ENCODE measurements around the gene PFDN6. TPM values are rescaled to one million over a fixed set of nuclear protein-coding genes. Genes with fewer than 3 reads are reported as not detected.

PFDN6 gene
- total and polyA plus RNA-seq, 9 of the 15 experiments (the other 6 are each of a cell fraction or from before 2014, with no cell fraction given) = 6.8 to 475 (median 216) TPM

DNA sequence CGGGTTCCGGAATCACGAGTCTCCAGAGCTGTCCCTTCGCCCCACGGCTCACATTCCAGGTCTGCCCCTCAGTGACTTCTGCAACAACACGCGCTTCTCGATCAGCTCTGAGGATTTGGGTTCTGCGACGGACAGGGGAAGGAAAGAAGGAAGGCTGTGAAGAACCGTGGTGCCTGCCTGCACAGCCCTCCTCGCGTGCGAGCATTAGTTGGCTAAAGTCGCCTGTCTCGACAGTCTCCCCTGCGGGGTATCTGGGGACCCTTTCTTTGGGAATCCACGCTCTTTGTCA, 40.8 kb upstream of the PFDN6 start (continued):
- TF ChIP-seq, protein P1, sequence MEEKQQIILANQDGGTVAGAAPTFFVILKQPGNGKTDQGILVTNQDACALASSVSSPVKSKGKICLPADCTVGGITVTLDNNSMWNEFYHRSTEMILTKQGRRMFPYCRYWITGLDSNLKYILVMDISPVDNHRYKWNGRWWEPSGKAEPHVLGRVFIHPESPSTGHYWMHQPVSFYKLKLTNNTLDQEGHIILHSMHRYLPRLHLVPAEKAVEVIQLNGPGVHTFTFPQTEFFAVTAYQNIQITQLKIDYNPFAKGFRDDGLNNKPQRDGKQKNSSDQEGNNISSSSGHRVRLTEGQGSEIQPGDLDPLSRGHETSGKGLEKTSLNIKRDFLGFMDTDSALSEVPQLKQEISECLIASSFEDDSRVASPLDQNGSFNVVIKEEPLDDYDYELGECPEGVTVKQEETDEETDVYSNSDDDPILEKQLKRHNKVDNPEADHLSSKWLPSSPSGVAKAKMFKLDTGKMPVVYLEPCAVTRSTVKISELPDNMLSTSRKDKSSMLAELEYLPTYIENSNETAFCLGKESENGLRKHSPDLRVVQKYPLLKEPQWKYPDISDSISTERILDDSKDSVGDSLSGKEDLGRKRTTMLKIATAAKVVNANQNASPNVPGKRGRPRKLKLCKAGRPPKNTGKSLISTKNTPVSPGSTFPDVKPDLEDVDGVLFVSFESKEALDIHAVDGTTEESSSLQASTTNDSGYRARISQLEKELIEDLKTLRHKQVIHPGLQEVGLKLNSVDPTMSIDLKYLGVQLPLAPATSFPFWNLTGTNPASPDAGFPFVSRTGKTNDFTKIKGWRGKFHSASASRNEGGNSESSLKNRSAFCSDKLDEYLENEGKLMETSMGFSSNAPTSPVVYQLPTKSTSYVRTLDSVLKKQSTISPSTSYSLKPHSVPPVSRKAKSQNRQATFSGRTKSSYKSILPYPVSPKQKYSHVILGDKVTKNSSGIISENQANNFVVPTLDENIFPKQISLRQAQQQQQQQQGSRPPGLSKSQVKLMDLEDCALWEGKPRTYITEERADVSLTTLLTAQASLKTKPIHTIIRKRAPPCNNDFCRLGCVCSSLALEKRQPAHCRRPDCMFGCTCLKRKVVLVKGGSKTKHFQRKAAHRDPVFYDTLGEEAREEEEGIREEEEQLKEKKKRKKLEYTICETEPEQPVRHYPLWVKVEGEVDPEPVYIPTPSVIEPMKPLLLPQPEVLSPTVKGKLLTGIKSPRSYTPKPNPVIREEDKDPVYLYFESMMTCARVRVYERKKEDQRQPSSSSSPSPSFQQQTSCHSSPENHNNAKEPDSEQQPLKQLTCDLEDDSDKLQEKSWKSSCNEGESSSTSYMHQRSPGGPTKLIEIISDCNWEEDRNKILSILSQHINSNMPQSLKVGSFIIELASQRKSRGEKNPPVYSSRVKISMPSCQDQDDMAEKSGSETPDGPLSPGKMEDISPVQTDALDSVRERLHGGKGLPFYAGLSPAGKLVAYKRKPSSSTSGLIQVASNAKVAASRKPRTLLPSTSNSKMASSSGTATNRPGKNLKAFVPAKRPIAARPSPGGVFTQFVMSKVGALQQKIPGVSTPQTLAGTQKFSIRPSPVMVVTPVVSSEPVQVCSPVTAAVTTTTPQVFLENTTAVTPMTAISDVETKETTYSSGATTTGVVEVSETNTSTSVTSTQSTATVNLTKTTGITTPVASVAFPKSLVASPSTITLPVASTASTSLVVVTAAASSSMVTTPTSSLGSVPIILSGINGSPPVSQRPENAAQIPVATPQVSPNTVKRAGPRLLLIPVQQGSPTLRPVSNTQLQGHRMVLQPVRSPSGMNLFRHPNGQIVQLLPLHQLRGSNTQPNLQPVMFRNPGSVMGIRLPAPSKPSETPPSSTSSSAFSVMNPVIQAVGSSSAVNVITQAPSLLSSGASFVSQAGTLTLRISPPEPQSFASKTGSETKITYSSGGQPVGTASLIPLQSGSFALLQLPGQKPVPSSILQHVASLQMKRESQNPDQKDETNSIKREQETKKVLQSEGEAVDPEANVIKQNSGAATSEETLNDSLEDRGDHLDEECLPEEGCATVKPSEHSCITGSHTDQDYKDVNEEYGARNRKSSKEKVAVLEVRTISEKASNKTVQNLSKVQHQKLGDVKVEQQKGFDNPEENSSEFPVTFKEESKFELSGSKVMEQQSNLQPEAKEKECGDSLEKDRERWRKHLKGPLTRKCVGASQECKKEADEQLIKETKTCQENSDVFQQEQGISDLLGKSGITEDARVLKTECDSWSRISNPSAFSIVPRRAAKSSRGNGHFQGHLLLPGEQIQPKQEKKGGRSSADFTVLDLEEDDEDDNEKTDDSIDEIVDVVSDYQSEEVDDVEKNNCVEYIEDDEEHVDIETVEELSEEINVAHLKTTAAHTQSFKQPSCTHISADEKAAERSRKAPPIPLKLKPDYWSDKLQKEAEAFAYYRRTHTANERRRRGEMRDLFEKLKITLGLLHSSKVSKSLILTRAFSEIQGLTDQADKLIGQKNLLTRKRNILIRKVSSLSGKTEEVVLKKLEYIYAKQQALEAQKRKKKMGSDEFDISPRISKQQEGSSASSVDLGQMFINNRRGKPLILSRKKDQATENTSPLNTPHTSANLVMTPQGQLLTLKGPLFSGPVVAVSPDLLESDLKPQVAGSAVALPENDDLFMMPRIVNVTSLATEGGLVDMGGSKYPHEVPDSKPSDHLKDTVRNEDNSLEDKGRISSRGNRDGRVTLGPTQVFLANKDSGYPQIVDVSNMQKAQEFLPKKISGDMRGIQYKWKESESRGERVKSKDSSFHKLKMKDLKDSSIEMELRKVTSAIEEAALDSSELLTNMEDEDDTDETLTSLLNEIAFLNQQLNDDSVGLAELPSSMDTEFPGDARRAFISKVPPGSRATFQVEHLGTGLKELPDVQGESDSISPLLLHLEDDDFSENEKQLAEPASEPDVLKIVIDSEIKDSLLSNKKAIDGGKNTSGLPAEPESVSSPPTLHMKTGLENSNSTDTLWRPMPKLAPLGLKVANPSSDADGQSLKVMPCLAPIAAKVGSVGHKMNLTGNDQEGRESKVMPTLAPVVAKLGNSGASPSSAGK (IDR thresholded peaks at IDR 0.05) = peak; percentile 91
- TF ChIP-seq ZBTB7A (IDR thresholded peaks at IDR 0.05; ENCODE audit: borderline replicate concordance, control insufficient read depth, low read depth, low read length) = no peak
- TF ChIP-seq RCOR1 (IDR thresholded peaks at IDR 0.05; ENCODE audit: borderline replicate concordance in 1 of 2, low read depth in 2 of 2, low read length in 2 of 2) = no peak
- TF ChIP-seq ZNF780A (CRISPR knock-in tag; IDR thresholded peaks at IDR 0.05) = no peak
- TF ChIP-seq LCOR (CRISPR knock-in tag; IDR thresholded peaks at IDR 0.05) = no peak; the same call in 1 of the 2 replicates
- peak; percentile 75; the same call in 1 of the 2 replicates for TF ChIP-seq FOXK1 (CRISPR knock-in tag; IDR thresholded peaks at IDR 0.05; ENCODE audit: borderline replicate concordance)
- TF ChIP-seq NRF1 (conservative IDR thresholded peaks at IDR 0.05 in 1 of 2, IDR thresholded peaks at IDR 0.05 in 1 of 2) = no peak
- TF ChIP-seq, protein P2, sequence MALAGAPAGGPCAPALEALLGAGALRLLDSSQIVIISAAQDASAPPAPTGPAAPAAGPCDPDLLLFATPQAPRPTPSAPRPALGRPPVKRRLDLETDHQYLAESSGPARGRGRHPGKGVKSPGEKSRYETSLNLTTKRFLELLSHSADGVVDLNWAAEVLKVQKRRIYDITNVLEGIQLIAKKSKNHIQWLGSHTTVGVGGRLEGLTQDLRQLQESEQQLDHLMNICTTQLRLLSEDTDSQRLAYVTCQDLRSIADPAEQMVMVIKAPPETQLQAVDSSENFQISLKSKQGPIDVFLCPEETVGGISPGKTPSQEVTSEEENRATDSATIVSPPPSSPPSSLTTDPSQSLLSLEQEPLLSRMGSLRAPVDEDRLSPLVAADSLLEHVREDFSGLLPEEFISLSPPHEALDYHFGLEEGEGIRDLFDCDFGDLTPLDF (CRISPR knock-in tag; IDR thresholded peaks at IDR 0.05) = 0 out of 2 replicates have a peak, but pooled peaks have one; percentile 20

All from K562 (cell line).